ENCODE measurements around the gene PSME2.

- no peak for TF ChIP-seq CTCF (IDR thresholded peaks at IDR 0.05)
- no peak for TF ChIP-seq POLR2A (IDR thresholded peaks at IDR 0.05)
These were observed 18.1 kb upstream of the PSME2 start for GRCh38 chr14:24164518-24164991.
